ENCODE data around the gene TIMM44.
"Not testable (repeated sequence)": the region's sequence is repeated elsewhere in the genome, so short reads cannot be mapped to it uniquely, and the experiment has no call there.

TIMM44 gene

DNA sequence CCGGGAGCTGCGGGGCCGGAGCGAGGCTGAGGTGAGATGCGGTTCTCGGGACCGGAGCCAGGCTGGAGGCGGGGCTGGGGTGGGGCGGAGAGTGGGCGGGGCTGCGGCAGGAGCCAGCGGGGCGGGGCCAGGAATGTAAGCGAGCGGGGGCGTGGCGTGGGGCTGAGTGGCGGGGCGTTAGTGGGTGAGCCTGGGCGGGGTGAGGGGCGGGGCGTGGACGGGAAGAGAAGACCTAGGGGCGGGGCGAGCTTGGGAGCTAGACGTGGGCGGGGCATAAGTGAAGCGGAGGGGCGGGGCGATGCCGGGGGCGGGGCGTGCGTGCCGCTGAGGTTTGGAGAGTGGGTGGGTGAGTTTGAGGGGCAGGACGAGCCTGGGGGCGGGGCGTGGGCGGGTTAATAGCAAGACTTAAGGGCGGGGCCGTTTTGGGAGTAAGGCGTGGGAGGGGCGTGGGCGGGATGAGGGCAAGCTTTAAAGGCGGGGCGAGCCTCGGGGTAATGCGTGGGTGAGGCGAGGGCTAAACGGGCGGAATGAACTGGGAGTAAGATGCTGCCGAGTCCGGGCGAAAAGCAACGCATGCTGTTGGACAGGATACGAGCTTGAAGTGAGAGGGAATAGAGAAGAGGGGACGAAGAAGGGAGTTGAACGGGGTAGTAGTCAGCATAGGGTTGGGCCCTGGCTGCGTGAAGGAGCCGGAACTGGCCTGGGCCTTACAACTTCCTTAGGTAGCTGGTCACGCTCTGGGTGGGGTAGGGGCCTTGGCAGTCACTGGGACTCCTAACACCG, 22.8 kb downstream of the TIMM44 start:
- DNase-seq, result peak; percentile 98
- H3K27ac ChIP-seq, result peak overlapping the region; percentile 86
- peaks cover 28% of the 10 kb centered on the region for H3K36me3 ChIP-seq
- no peaks in the 10 kb centered on the region for H3K27me3 ChIP-seq (ENCODE audit: insufficient read depth, low read depth, severe bottlenecking)
- peaks cover 4% of the 10 kb centered on the region for H3K9me3 ChIP-seq (ENCODE audit: severe bottlenecking)
- TF ChIP-seq, protein P1, sequence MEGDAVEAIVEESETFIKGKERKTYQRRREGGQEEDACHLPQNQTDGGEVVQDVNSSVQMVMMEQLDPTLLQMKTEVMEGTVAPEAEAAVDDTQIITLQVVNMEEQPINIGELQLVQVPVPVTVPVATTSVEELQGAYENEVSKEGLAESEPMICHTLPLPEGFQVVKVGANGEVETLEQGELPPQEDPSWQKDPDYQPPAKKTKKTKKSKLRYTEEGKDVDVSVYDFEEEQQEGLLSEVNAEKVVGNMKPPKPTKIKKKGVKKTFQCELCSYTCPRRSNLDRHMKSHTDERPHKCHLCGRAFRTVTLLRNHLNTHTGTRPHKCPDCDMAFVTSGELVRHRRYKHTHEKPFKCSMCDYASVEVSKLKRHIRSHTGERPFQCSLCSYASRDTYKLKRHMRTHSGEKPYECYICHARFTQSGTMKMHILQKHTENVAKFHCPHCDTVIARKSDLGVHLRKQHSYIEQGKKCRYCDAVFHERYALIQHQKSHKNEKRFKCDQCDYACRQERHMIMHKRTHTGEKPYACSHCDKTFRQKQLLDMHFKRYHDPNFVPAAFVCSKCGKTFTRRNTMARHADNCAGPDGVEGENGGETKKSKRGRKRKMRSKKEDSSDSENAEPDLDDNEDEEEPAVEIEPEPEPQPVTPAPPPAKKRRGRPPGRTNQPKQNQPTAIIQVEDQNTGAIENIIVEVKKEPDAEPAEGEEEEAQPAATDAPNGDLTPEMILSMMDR (IDR thresholded peaks at IDR 0.05; ENCODE audit: low read depth, low read length), result no peak
- H3K4me3 ChIP-seq (ENCODE audit: low read depth, low read length), result peak overlapping the region; percentile 52

DNA sequence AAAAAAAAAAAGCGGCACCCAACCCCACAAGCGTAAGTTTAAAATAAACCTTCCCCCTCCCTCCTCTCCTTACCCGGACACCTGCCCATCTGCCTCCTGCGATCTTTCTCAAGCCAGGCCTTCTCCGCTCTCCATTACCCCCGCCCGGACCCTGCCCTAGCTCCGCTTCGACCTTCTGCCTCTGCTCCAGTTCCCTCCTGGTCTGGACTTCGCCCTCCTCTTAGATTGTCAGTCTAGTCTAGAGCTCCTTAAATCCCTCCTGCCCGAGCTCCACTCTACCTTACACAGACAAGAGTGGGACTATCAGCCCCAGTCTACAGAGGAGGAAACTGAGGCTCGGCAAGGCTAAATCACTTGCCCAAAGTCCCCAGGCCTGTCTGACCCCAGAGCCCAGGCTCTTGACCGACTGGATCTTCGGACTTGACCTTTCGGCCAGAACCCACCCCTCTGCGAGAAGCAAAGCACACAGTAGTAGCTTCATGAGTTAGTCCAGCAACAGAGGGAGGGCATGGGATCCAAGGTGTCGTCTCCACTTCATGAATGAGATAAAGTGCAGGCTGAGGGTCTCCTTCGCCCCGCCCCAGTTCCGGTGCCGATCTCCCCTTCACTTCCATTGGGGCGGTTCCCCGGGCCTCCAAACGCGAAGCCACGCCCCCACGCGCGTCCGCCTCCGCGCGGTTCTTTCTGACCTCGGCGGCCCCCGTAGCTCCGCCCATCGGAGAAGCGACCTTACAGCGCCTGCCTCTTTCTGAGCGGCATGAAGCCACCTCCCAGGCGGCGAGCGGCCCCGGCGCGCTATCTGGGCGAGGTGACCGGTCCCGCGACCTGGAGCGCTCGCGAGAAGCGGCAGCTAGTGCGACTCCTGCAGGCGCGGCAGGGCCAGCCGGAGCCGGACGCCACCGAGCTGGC, 23.6 kb downstream of the TIMM44 start, which contains the start of gene SNAPC2:
Gene SNAPC2 (plus strand): TSS at position 729 of the 909 bp plus-strand sequence. CDS start 29 bp downstream, at position 758.
- DNase-seq, result peak; percentile 97
- TF ChIP-seq, protein P1 (IDR thresholded peaks at IDR 0.05; ENCODE audit: low read depth, low read length), result no peak
- Histone ChIP-seq H3K9me3 (ENCODE audit: severe bottlenecking) (peaks cover 4% of the 10 kb centered on the region), H3K36me3 (peaks cover 28% of the 10 kb centered on the region), H3K27me3 (ENCODE audit: insufficient read depth, low read depth, severe bottlenecking) (no peaks in the 10 kb centered on the region), H3K4me3 (ENCODE audit: low read depth, low read length) (peak within 1 kb of the TSS; percentile 52), H3K27ac (peak within 1 kb of the TSS; percentile 86)

DNA sequence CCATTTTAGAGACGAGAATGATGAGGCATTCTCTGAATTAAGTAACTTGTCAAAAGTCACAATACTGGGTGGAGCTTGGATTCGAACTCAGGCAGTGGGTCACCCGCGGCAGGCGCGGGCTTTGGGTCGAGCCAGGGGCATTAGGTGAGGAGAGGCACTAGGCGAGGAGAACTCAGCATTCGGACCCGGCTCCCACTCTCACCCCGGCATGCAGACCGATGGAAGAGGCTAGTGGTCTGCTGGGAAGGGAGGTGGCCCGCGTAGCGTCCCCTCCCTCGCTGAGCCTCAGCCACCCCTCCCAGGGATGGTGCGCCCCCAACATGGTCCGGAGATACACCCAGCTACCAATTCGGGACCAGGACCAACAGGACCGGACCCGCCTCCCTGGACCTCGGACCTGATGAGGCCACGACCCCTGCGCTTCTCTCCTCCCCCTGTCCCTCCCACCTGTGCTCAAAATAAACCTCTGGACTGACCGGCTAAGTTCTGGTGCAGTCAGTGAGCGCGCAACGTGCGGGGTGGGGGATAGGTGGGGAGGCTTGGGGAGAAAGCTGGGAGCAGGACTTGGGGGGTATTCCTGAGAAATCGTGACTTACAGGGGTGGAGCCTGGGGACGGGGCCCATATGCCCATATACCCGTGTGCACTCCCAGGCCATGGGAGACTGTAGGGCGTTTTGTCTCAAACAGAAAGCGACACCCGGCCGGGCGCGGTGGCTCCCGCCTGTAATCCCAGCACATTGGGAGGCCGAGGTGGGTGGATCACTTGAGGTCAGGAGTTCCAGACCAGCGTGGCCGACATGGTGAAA, 24.6 kb downstream of the TIMM44 start:
- Histone ChIP-seq H3K4me3 (ENCODE audit: low read depth, low read length) (peak overlapping the region; percentile 52), H3K27ac (peak overlapping the region; percentile 86), H3K9me3 (ENCODE audit: severe bottlenecking) (peaks cover 4% of the 10 kb centered on the region), H3K27me3 (ENCODE audit: insufficient read depth, low read depth, severe bottlenecking) (no peaks in the 10 kb centered on the region), H3K36me3 (peaks cover 21% of the 10 kb centered on the region)
- peak; percentile 30 for DNase-seq
- TF ChIP-seq, protein P1 (IDR thresholded peaks at IDR 0.05; ENCODE audit: low read depth, low read length), result no peak

DNA sequence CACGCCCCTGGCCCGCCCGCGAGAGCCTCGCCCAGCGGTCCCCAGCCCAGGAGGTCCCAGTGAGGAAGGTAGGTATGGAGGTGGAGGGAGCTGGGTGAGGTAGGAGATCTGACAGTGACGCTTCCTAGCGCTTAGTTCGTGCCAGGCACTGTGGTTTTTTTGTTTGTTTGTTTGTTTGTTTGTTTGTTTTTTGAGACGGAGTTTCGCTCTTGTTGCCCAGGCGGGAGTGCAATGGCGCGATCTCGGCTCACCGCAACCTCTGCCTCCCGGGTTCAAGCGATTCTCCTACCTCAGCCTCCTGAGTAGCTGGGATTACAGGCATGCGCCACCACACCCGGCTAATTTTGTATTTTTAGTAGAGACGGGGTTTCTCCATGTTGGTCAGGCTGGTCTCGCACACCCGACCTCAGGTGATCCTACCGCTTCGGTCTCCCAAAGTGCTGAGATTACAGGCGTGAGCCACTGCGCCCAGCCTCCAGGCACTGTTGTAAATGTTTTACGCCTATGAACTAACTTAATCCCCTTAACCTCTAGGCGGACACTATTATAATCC, 25.3 kb downstream of the TIMM44 start:
- peaks cover 17% of the 10 kb centered on the region for H3K36me3 ChIP-seq
- not testable (repeated sequence) for H3K4me3 ChIP-seq (ENCODE audit: low read depth, low read length); H3K27me3 ChIP-seq (ENCODE audit: insufficient read depth, low read depth, severe bottlenecking); H3K27ac ChIP-seq; H3K9me3 ChIP-seq (ENCODE audit: severe bottlenecking)
- peak; percentile 6 for DNase-seq

DNA sequence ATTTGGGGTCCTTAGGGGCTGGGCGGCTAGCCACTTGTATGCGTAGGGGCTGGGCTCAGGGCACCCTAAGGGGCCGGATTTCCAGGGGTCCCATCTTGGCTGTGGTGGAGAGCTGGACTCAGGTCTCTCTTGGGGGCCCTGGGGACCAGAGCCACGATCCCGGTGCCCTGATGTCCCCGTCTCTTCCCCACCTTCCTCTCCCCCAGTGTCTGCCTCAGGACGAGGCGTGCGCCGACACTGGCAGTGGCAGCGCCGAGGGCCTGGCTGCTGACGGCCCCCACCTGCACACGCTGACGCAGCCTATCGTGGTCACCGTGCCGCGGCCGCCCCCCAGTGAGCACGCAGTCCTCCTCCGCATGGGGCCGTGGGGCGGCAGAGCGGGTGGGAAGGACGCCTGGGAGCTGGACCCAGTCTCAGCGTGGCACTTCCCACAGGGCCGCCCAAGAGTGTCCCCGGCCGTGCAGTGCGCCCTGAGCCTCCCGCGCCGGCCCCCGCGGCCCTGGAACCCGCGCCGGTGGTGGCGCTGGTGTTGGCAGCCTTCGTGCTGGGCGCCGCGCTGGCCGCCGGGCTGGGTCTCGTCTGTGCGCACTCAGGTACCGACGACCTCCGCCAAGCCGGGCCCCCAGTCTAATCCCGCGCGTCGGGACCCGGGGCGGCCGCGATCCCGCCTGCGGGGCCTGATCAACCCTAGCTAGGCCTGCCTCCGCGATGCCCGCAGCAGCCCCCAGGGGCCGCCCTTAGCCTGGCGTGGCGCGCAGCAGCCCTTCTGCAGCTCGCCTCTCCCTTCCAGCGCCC, 26.0 kb downstream of the TIMM44 start:
- Histone ChIP-seq H3K36me3 (peaks cover 14% of the 10 kb centered on the region), H3K9me3 (ENCODE audit: severe bottlenecking) (peaks cover 4% of the 10 kb centered on the region), H3K4me3 (ENCODE audit: low read depth, low read length) (no peak overlapping the region), H3K27ac (no peak overlapping the region), H3K27me3 (ENCODE audit: insufficient read depth, low read depth, severe bottlenecking) (no peaks in the 10 kb centered on the region)
- TF ChIP-seq, protein P1 (IDR thresholded peaks at IDR 0.05; ENCODE audit: low read depth, low read length), result 0 out of 2 replicates have a peak, but pooled peaks have one; percentile 33
- peak; percentile 28 for DNase-seq
